ENCODE data around the gene SH2D2A.

The SH2D2A gene

GRCh38 chr1:156795374-156795733 is 21.3 kb downstream of the SH2D2A start:
- Histone ChIP-seq H3K4me3 (ENCODE audit: low read length) (no peak overlapping the region), H3K36me3 (ENCODE audit: insufficient read depth, low read depth, low read length) (peaks cover 97% of the 10 kb centered on the region), H3K4me1 (ENCODE audit: insufficient read depth, low read length) (no peaks in the 10 kb centered on the region), H3K9me3 (ENCODE audit: insufficient read depth, low read depth, low read length) (no peaks in the 10 kb centered on the region), H3K27ac (ENCODE audit: low read length) (no peak overlapping the region), H3K27me3 (ENCODE audit: insufficient read depth, low read length) (no peaks in the 10 kb centered on the region), H3K9ac (ENCODE audit: low read depth, low read length) (no peak overlapping the region)

GRCh38 chr1:156794506-156795373 is 21.9 kb downstream of the SH2D2A start:
- no peaks in the 10 kb centered on the region for H3K27me3 ChIP-seq (ENCODE audit: insufficient read depth, low read length)
- peaks cover 91% of the 10 kb centered on the region for H3K36me3 ChIP-seq (ENCODE audit: insufficient read depth, low read depth, low read length)
- H3K4me1 ChIP-seq (ENCODE audit: insufficient read depth, low read length) = no peaks in the 10 kb centered on the region
- H3K9ac ChIP-seq (ENCODE audit: low read depth, low read length) = no peak overlapping the region
- no peaks in the 10 kb centered on the region for H3K9me3 ChIP-seq (ENCODE audit: insufficient read depth, low read depth, low read length)
- no peak overlapping the region for H3K4me3 ChIP-seq (ENCODE audit: low read length)
- no peak overlapping the region for H3K27ac ChIP-seq (ENCODE audit: low read length)

GRCh38 chr1:156789621-156790318 is 26.9 kb downstream of the SH2D2A start:
- Histone ChIP-seq H3K4me1 (ENCODE audit: insufficient read depth, low read length) (no peaks in the 10 kb centered on the region), H3K4me3 (ENCODE audit: low read length) (no peak overlapping the region), H3K27me3 (ENCODE audit: insufficient read depth, low read length) (no peaks in the 10 kb centered on the region), H3K27ac (ENCODE audit: low read length) (no peak overlapping the region), H3K9me3 (ENCODE audit: insufficient read depth, low read depth, low read length) (no peaks in the 10 kb centered on the region), H3K36me3 (ENCODE audit: insufficient read depth, low read depth, low read length) (peaks cover 78% of the 10 kb centered on the region), H3K9ac (ENCODE audit: low read depth, low read length) (no peak overlapping the region)

DNA sequence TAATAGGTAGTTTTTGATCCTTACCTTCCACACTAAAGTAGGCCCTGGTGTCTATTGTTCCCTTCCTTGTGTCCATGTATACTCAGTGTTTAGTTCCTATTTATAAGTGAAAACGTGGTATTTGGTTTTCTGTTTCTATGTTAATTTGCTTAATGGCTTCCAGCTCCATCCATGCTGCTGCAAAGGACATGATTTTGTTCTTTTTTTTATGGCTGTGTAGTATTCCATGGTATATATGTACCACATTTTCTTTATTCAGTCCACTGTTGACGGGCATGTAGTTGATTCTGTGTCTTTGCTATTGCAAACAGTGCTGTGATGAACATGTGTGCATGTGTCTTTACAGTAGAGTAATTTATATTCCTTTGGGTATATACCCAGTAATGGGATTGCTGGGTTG is 28.5 kb downstream of the SH2D2A start:
- peaks cover 74% of the 10 kb centered on the region for H3K36me3 ChIP-seq (ENCODE audit: insufficient read depth, low read depth, low read length)

DNA sequence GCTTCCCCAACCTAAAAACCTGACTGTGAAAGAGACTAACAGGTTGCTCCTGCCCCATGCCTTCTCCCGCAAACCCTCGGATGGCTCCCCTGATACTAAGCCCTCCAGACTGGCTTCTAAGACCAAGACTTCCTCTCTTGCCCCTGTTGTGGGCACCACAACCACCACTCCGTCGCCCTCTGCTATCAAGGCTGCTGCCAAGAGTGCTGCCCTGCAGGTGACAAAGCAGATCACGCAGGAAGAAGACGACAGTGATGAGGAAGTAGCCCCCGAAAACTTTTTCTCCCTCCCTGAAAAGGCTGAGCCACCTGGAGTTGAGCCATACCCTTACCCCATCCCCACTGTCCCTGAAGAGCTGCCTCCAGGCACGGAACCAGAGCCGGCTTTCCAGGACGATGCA is 30.0 kb downstream of the SH2D2A start:
- H3K9me3 ChIP-seq (ENCODE audit: insufficient read depth, low read depth, low read length) = no peaks in the 10 kb centered on the region
- H3K4me3 ChIP-seq (ENCODE audit: low read length) = no peak overlapping the region
- H3K27me3 ChIP-seq (ENCODE audit: insufficient read depth, low read length) = no peaks in the 10 kb centered on the region
- peaks cover 74% of the 10 kb centered on the region for H3K36me3 ChIP-seq (ENCODE audit: insufficient read depth, low read depth, low read length)
- H3K4me1 ChIP-seq (ENCODE audit: insufficient read depth, low read length) = no peaks in the 10 kb centered on the region
- H3K9ac ChIP-seq (ENCODE audit: low read depth, low read length) = no peak overlapping the region; the same call in 1 of the 2 replicates
- no peak overlapping the region for H3K27ac ChIP-seq (ENCODE audit: low read length)

More for the DNA sequence above, 28.5 kb downstream of the SH2D2A start:
- Histone ChIP-seq H3K9me3 (ENCODE audit: insufficient read depth, low read depth, low read length) (no peaks in the 10 kb centered on the region), H3K9ac (ENCODE audit: low read depth, low read length) (no peak overlapping the region), H3K27ac (ENCODE audit: low read length) (no peak overlapping the region), H3K27me3 (ENCODE audit: insufficient read depth, low read length) (no peaks in the 10 kb centered on the region), H3K4me1 (ENCODE audit: insufficient read depth, low read length) (no peaks in the 10 kb centered on the region), H3K4me3 (ENCODE audit: low read length) (no peak overlapping the region)

- H3K36me3 ChIP-seq (ENCODE audit: insufficient read depth, low read depth, low read length) = peaks cover 67% of the 10 kb centered on the region
- H3K4me1 ChIP-seq (ENCODE audit: insufficient read depth, low read length) = no peaks in the 10 kb centered on the region
- H3K4me3 ChIP-seq (ENCODE audit: low read length) = no peak overlapping the region
- H3K9ac ChIP-seq (ENCODE audit: low read depth, low read length) = no peak overlapping the region
- H3K27me3 ChIP-seq (ENCODE audit: insufficient read depth, low read length) = no peaks in the 10 kb centered on the region
- no peaks in the 10 kb centered on the region for H3K9me3 ChIP-seq (ENCODE audit: insufficient read depth, low read depth, low read length)
- no peak overlapping the region for H3K27ac ChIP-seq (ENCODE audit: low read length)
Measured at GRCh38 chr1:156785458-156785857, 31.2 kb downstream of the SH2D2A start.

DNA sequence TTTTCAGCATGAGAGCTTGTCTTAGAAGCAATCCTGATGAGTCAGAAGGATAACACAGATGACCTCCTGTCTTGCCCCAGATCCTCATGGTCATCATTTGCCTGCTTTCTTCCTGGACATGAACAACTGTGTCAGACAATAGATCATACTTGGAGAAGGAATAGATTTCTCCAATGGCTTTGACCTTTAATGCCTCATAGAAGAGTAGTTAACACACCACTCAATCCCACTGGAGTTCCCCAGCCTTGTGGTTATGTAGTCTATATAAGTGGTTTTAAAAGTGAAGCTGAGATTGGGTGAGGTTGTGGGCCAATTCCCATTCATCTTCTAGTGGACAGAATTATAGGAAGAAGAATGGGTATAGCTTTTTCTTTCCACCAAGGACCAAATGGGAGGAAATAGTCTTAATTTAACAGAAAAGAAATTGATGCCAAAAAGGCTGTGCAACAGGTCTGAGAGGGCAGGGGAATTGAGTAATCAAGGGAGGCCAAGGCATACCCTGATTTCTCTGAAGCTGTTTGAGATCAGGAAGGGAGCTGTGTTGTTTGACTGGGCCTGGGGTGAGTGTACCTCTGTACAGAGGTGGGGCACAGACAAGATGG is 35.0 kb downstream of the SH2D2A start:
- Histone ChIP-seq H3K27me3 (ENCODE audit: insufficient read depth, low read length) (no peaks in the 10 kb centered on the region), H3K27ac (ENCODE audit: low read length) (no peak overlapping the region), H3K4me3 (ENCODE audit: low read length) (no peak overlapping the region), H3K9ac (ENCODE audit: low read depth, low read length) (no peak overlapping the region), H3K9me3 (ENCODE audit: insufficient read depth, low read depth, low read length) (no peaks in the 10 kb centered on the region), H3K4me1 (ENCODE audit: insufficient read depth, low read length) (no peaks in the 10 kb centered on the region), H3K36me3 (ENCODE audit: insufficient read depth, low read depth, low read length) (peaks cover 57% of the 10 kb centered on the region)

GRCh38 chr1:156777573-156777972 is 39.1 kb downstream of the SH2D2A start:
- Histone ChIP-seq H3K4me1 (ENCODE audit: insufficient read depth, low read length) (no peaks in the 10 kb centered on the region), H3K36me3 (ENCODE audit: insufficient read depth, low read depth, low read length) (peaks cover 34% of the 10 kb centered on the region), H3K4me3 (ENCODE audit: low read length) (no peak overlapping the region), H3K9ac (ENCODE audit: low read depth, low read length) (no peak overlapping the region), H3K27ac (ENCODE audit: low read length) (no peak overlapping the region), H3K27me3 (ENCODE audit: insufficient read depth, low read length) (no peaks in the 10 kb centered on the region), H3K9me3 (ENCODE audit: insufficient read depth, low read depth, low read length) (no peaks in the 10 kb centered on the region)

- no peaks in the 10 kb centered on the region for H3K4me1 ChIP-seq (ENCODE audit: insufficient read depth, low read length)
- no peak overlapping the region for H3K27ac ChIP-seq (ENCODE audit: low read length)
- peaks cover 34% of the 10 kb centered on the region for H3K36me3 ChIP-seq (ENCODE audit: insufficient read depth, low read depth, low read length)
- no peak overlapping the region for H3K9ac ChIP-seq (ENCODE audit: low read depth, low read length)
- no peak overlapping the region for H3K4me3 ChIP-seq (ENCODE audit: low read length)
- H3K27me3 ChIP-seq (ENCODE audit: insufficient read depth, low read length) = no peaks in the 10 kb centered on the region
- H3K9me3 ChIP-seq (ENCODE audit: insufficient read depth, low read depth, low read length) = no peaks in the 10 kb centered on the region
Measured at GRCh38 chr1:156776942-156777341, 39.7 kb downstream of the SH2D2A start.

DNA sequence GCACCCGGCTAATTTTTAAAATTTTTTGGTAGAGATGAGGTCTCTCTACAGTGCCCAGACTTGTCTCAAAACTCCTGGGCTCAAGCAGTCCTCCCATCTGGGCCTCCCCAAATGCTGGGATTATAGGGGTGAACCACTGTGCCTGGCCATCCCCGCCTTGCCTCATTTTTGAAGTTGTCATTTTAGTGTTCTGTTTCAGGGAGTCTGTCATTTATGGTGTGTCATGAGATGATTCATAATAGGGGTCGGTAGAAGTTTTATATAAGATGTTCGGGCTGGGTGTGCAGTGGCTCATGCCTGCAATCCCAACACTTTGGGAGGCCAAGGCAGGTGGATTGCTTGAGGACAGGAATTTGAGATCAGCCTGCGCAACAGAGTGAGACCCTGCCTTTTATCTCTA is 40.8 kb downstream of the SH2D2A start:
- Histone ChIP-seq H3K27me3 (ENCODE audit: insufficient read depth, low read length) (no peaks in the 10 kb centered on the region), H3K9ac (ENCODE audit: low read depth, low read length) (no peak overlapping the region), H3K4me1 (ENCODE audit: insufficient read depth, low read length) (no peaks in the 10 kb centered on the region), H3K27ac (ENCODE audit: low read length) (no peak overlapping the region), H3K4me3 (ENCODE audit: low read length) (no peak overlapping the region), H3K36me3 (ENCODE audit: insufficient read depth, low read depth, low read length) (peaks cover 36% of the 10 kb centered on the region), H3K9me3 (ENCODE audit: insufficient read depth, low read depth, low read length) (no peaks in the 10 kb centered on the region)

- H3K9me3 ChIP-seq (ENCODE audit: insufficient read depth, low read depth, low read length) = no peaks in the 10 kb centered on the region
- H3K27me3 ChIP-seq (ENCODE audit: insufficient read depth, low read length) = no peaks in the 10 kb centered on the region
- H3K36me3 ChIP-seq (ENCODE audit: insufficient read depth, low read depth, low read length) = peaks cover 40% of the 10 kb centered on the region
- no peak overlapping the region for H3K4me3 ChIP-seq (ENCODE audit: low read length)
- H3K27ac ChIP-seq (ENCODE audit: low read length) = no peak overlapping the region
- peaks cover 6% of the 10 kb centered on the region; the same call in 1 of the 2 replicates for H3K4me1 ChIP-seq (ENCODE audit: insufficient read depth, low read length)
- no peak overlapping the region for H3K9ac ChIP-seq (ENCODE audit: low read depth, low read length)
Measured at GRCh38 chr1:156773607-156774006, 43.0 kb downstream of the SH2D2A start.
